ENCODE data around the gene NFKBIL1. TPM values are rescaled to one million over a fixed set of nuclear protein-coding genes. Genes with fewer than 3 reads are reported as not detected.

NFKBIL1 gene
- total and polyA plus RNA-seq, 7 donors: 18.0 to 55.1 (median 32.5) TPM

GRCh38 chr6:31592396-31592771, 45.0 kb downstream of the NFKBIL1 start:
- H3K27ac ChIP-seq: no peak overlapping the region
- peaks cover 0 to 6% (median 0%) of the 10 kb centered on the region in 3 donors for H3K27me3 ChIP-seq
- no peak for DNase-seq
- no peak for TF ChIP-seq POLR2AphosphoS5 (IDR thresholded peaks at IDR 0.05)
- no peak for TF ChIP-seq POLR2A (IDR thresholded peaks at IDR 0.05)
- no peak for TF ChIP-seq EP300 (IDR thresholded peaks at IDR 0.05)
- TF ChIP-seq CTCF (IDR thresholded peaks at IDR 0.05): no peak
- H3K36me3 ChIP-seq: no peaks in the 10 kb centered on the region
- WGBS, 2 donors: 86 to 93% methylated on average over 7 of the region's 7 CpGs
- intact Hi-C loops (cut with DNase I): no loop called here
- no peak overlapping the region for H3K4me3 ChIP-seq
- H3K4me1 ChIP-seq: no peaks in the 10 kb centered on the region
- no peaks in the 10 kb centered on the region for H3K9me3 ChIP-seq

GRCh38 chr6:31597006-31597405, 49.6 kb downstream of the NFKBIL1 start:
- H3K27ac ChIP-seq: no peak overlapping the region
- no peaks in the 10 kb centered on the region for H3K4me1 ChIP-seq
- DNase-seq: no peak
- H3K27me3 ChIP-seq: no peaks in the 10 kb centered on the region
- intact Hi-C loops (cut with DNase I): no loop called here
- TF ChIP-seq CTCF (IDR thresholded peaks at IDR 0.05) (peak in 3 of 4 experiments; percentile 6 to 21 (median 8)), POLR2AphosphoS5 (IDR thresholded peaks at IDR 0.05) (no peak), POLR2A (IDR thresholded peaks at IDR 0.05) (no peak), EP300 (IDR thresholded peaks at IDR 0.05) (no peak)
- H3K9me3 ChIP-seq: no peaks in the 10 kb centered on the region
- H3K36me3 ChIP-seq: no peaks in the 10 kb centered on the region
- 23% methylated on average over 2 of the region's 2 CpGs for WGBS, 2 donors
- no peak overlapping the region for H3K4me3 ChIP-seq

GRCh38 chr6:31607317-31607716, 59.9 kb downstream of the NFKBIL1 start:
- Histone ChIP-seq H3K27ac (no peak overlapping the region), H3K9me3 (no peaks in the 10 kb centered on the region), H3K4me1 (no peaks in the 10 kb centered on the region), H3K4me3 (no peak overlapping the region), H3K27me3 (no peaks in the 10 kb centered on the region), H3K36me3 (no peaks in the 10 kb centered on the region)
- no peak for TF ChIP-seq POLR2A (IDR thresholded peaks at IDR 0.05)
- no peak for TF ChIP-seq POLR2AphosphoS5 (IDR thresholded peaks at IDR 0.05)
- TF ChIP-seq CTCF (IDR thresholded peaks at IDR 0.05): no peak
- no peak for TF ChIP-seq EP300 (IDR thresholded peaks at IDR 0.05)
- 75 to 90% methylated on average over 1 of the region's 1 CpG for WGBS, 2 donors
- intact Hi-C loops (cut with DNase I): no loop called here
- DNase-seq: no peak

Small RNA genes lying within 50 kb of the gene (small RNA-seq; reads per million reads assigned to genes)
- gene AL663061.1 (0 reads per million in 3 donors), gene SNORD117 (215 to 686 (median 682) reads per million in 3 donors), gene SNORD84 (0 reads per million in 3 donors)

Other genes with a start within 250 kb of the NFKBIL1 start
Only the 30 nearest of the 31 such genes appear.
- gene HLA-B, start 190.4 kb upstream of the NFKBIL1 start, total RNA-seq: 100 to 1,000 TPM; 346 to 491 (median 365) TPM
- gene HLA-B, start 190.4 kb upstream of the NFKBIL1 start, polyA plus RNA-seq: 1,000 to 10,000 TPM in 2 of 3 donors, 100 to 1,000 TPM in 1; 279 to 3,047 (median 1,275) TPM
- gene MICA, start 144.0 kb upstream of the NFKBIL1 start, total RNA-seq: 10 to 100 TPM; 18.6 to 46.5 (median 27.2) TPM
- gene MICA, start 144.0 kb upstream of the NFKBIL1 start, polyA plus RNA-seq: 10 to 100 TPM; 13.2 to 24.0 (median 20.3) TPM
- gene MICB, start 49.5 kb upstream of the NFKBIL1 start, total RNA-seq: 1 to 10 TPM in 3 of 4 donors, under 1 TPM in 1; 0.71 to 3.3 (median 1.5) TPM
- gene MICB, start 49.5 kb upstream of the NFKBIL1 start, polyA plus RNA-seq: 1 to 10 TPM in 2 of 3 donors, under 1 TPM in 1; 0.92 to 7.7 (median 1.2) TPM
- gene MCCD1, start 18.6 kb upstream of the NFKBIL1 start, total RNA-seq: not detected
- not detected for gene MCCD1, start 18.6 kb upstream of the NFKBIL1 start, polyA plus RNA-seq
- 100 to 1,000 TPM; 211 to 301 (median 239) TPM for gene DDX39B, start 5.6 kb upstream of the NFKBIL1 start, total RNA-seq
- 100 to 1,000 TPM; 130 to 293 (median 153) TPM for gene DDX39B, start 5.6 kb upstream of the NFKBIL1 start, polyA plus RNA-seq
- 1 to 10 TPM; 2.8 to 9.1 (median 5.0) TPM for gene ATP6V1G2, start 1.0 kb upstream of the NFKBIL1 start, total RNA-seq
- 1 to 10 TPM in 1 of 3 donors, not detected in 2; 3.0 TPM for gene ATP6V1G2, start 1.0 kb upstream of the NFKBIL1 start, polyA plus RNA-seq
- not detected for gene LTA, start 24.7 kb downstream of the NFKBIL1 start, total RNA-seq
- gene LTA, start 24.7 kb downstream of the NFKBIL1 start, polyA plus RNA-seq: 1 to 10 TPM in 1 of 3 donors, not detected in 2; 3.6 TPM
- gene TNF, start 28.0 kb downstream of the NFKBIL1 start, total RNA-seq: under 1 TPM in 1 of 4 donors, not detected in 3; 0.33 TPM
- gene TNF, start 28.0 kb downstream of the NFKBIL1 start, polyA plus RNA-seq: 1 to 10 TPM in 1 of 3 donors, under 1 TPM in 2; 0.60 to 2.6 (median 0.92) TPM
- gene LTB, start 34.8 kb downstream of the NFKBIL1 start, total RNA-seq: 1 to 10 TPM in 1 of 4 donors, under 1 TPM in 2, not detected in 1; 0.66 to 1.9 (median 0.68) TPM
- 10 to 100 TPM in 1 of 3 donors, 1 to 10 TPM in 1, not detected in 1; 2.5 to 90.8 TPM for gene LTB, start 34.8 kb downstream of the NFKBIL1 start, polyA plus RNA-seq
- 10 to 100 TPM in 2 of 4 donors, 1 to 10 TPM in 2; 1.7 to 19.8 (median 10.2) TPM for gene LST1, start 38.7 kb downstream of the NFKBIL1 start, total RNA-seq
- gene LST1, start 38.7 kb downstream of the NFKBIL1 start, polyA plus RNA-seq: 10 to 100 TPM; 17.0 to 34.2 (median 24.7) TPM
- gene NCR3, start 45.4 kb downstream of the NFKBIL1 start, total RNA-seq: not detected
- gene NCR3, start 45.4 kb downstream of the NFKBIL1 start, polyA plus RNA-seq: 1 to 10 TPM in 1 of 3 donors, under 1 TPM in 1, not detected in 1; 0.92 to 3.4 TPM
- 10 to 100 TPM; 12.5 to 59.6 (median 36.9) TPM for gene AIF1, start 67.6 kb downstream of the NFKBIL1 start, total RNA-seq
- gene AIF1, start 67.6 kb downstream of the NFKBIL1 start, polyA plus RNA-seq: 100 to 1,000 TPM in 2 of 3 donors, 10 to 100 TPM in 1; 61.8 to 133 (median 114) TPM
- gene PRRC2A, start 73.1 kb downstream of the NFKBIL1 start, total RNA-seq: 10 to 100 TPM; 42.1 to 90.8 (median 54.2) TPM
- gene PRRC2A, start 73.1 kb downstream of the NFKBIL1 start, polyA plus RNA-seq: 100 to 1,000 TPM in 1 of 3 donors, 10 to 100 TPM in 2; 28.8 to 109 (median 32.1) TPM
- 100 to 1,000 TPM; 119 to 218 (median 144) TPM for gene BAG6, start 105.1 kb downstream of the NFKBIL1 start, total RNA-seq
- 100 to 1,000 TPM in 2 of 3 donors, 10 to 100 TPM in 1; 99.7 to 231 (median 133) TPM for gene BAG6, start 105.1 kb downstream of the NFKBIL1 start, polyA plus RNA-seq
- gene APOM, start 108.3 kb downstream of the NFKBIL1 start, total RNA-seq: 1 to 10 TPM in 3 of 4 donors, not detected in 1; 3.3 to 7.2 (median 3.6) TPM
- gene APOM, start 108.3 kb downstream of the NFKBIL1 start, polyA plus RNA-seq: 1 to 10 TPM; 2.3 to 3.6 (median 3.6) TPM
- 10 to 100 TPM; 25.0 to 31.3 (median 26.7) TPM for gene C6orf47, start 113.2 kb downstream of the NFKBIL1 start, total RNA-seq
- gene C6orf47, start 113.2 kb downstream of the NFKBIL1 start, polyA plus RNA-seq: 10 to 100 TPM; 22.2 to 32.6 (median 24.5) TPM
- 10 to 100 TPM; 17.2 to 29.6 (median 26.4) TPM for gene GPANK1, start 117.4 kb downstream of the NFKBIL1 start, total RNA-seq
- 10 to 100 TPM; 15.3 to 22.8 (median 18.3) TPM for gene GPANK1, start 117.4 kb downstream of the NFKBIL1 start, polyA plus RNA-seq
- gene CSNK2B, start 118.5 kb downstream of the NFKBIL1 start, total RNA-seq: 100 to 1,000 TPM; 188 to 227 (median 209) TPM
- gene CSNK2B, start 118.5 kb downstream of the NFKBIL1 start, polyA plus RNA-seq: 100 to 1,000 TPM; 198 to 232 (median 206) TPM
- 1 to 10 TPM; 2.8 to 10.0 (median 6.5) TPM for gene LY6G5B, start 122.4 kb downstream of the NFKBIL1 start, total RNA-seq
- gene LY6G5B, start 122.4 kb downstream of the NFKBIL1 start, polyA plus RNA-seq: 1 to 10 TPM in 1 of 3 donors, under 1 TPM in 1, not detected in 1; 0.60 to 9.1 TPM
- gene LY6G5C, start 133.5 kb downstream of the NFKBIL1 start, total RNA-seq: 1 to 10 TPM in 1 of 4 donors, under 1 TPM in 2, not detected in 1; 0.68 to 1.1 (median 0.99) TPM
- gene LY6G5C, start 133.5 kb downstream of the NFKBIL1 start, polyA plus RNA-seq: 1 to 10 TPM; 1.8 to 3.2 (median 2.7) TPM
- 10 to 100 TPM; 37.8 to 63.4 (median 51.6) TPM for gene ABHD16A, start 155.7 kb downstream of the NFKBIL1 start, total RNA-seq
- gene ABHD16A, start 155.7 kb downstream of the NFKBIL1 start, polyA plus RNA-seq: 10 to 100 TPM; 16.9 to 52.0 (median 17.4) TPM
- gene LY6G6F, start 159.3 kb downstream of the NFKBIL1 start, total RNA-seq: not detected
- gene LY6G6F, start 159.3 kb downstream of the NFKBIL1 start, polyA plus RNA-seq: not detected
- 10 to 100 TPM in 1 of 4 donors, 1 to 10 TPM in 2, not detected in 1; 2.9 to 21.2 (median 6.4) TPM for gene LY6G6D, start 167.7 kb downstream of the NFKBIL1 start, total RNA-seq
- gene LY6G6D, start 167.7 kb downstream of the NFKBIL1 start, polyA plus RNA-seq: 1 to 10 TPM in 1 of 3 donors, under 1 TPM in 1, not detected in 1; 0.31 to 8.4 TPM
- gene LY6G6C, start 174.1 kb downstream of the NFKBIL1 start, total RNA-seq: not detected
- gene LY6G6C, start 174.1 kb downstream of the NFKBIL1 start, polyA plus RNA-seq: 1 to 10 TPM in 2 of 3 donors, under 1 TPM in 1; 0.07 to 1.2 (median 1.2) TPM
- not detected for gene MPIG6B, start 175.8 kb downstream of the NFKBIL1 start, total RNA-seq
- gene MPIG6B, start 175.8 kb downstream of the NFKBIL1 start, polyA plus RNA-seq: under 1 TPM in 1 of 3 donors, not detected in 2; 0.13 TPM
- 100 to 1,000 TPM in 2 of 4 donors, 10 to 100 TPM in 2; 86.7 to 146 (median 107) TPM for gene DDAH2, start 181.7 kb downstream of the NFKBIL1 start, total RNA-seq
- 100 to 1,000 TPM; 137 to 340 (median 213) TPM for gene DDAH2, start 181.7 kb downstream of the NFKBIL1 start, polyA plus RNA-seq
- gene CLIC1, start 188.9 kb downstream of the NFKBIL1 start, total RNA-seq: 100 to 1,000 TPM; 172 to 251 (median 214) TPM
- gene CLIC1, start 188.9 kb downstream of the NFKBIL1 start, polyA plus RNA-seq: 100 to 1,000 TPM; 623 to 668 (median 634) TPM
- gene MSH5, start 192.4 kb downstream of the NFKBIL1 start, total RNA-seq: 10 to 100 TPM in 1 of 4 donors, 1 to 10 TPM in 3; 4.2 to 23.5 (median 5.7) TPM
- gene MSH5, start 192.4 kb downstream of the NFKBIL1 start, polyA plus RNA-seq: 10 to 100 TPM in 1 of 3 donors, 1 to 10 TPM in 1, not detected in 1; 1.6 to 18.7 TPM
- 1 to 10 TPM in 3 of 4 donors, not detected in 1; 1.8 to 6.5 (median 4.2) TPM for gene SAPCD1, start 215.0 kb downstream of the NFKBIL1 start, total RNA-seq
- 1 to 10 TPM in 2 of 3 donors, not detected in 1; 1.2 to 8.7 TPM for gene SAPCD1, start 215.0 kb downstream of the NFKBIL1 start, polyA plus RNA-seq
- 1 to 10 TPM in 1 of 4 donors, under 1 TPM in 2, not detected in 1; 0.14 to 3.9 (median 0.71) TPM for gene VWA7, start 229.7 kb downstream of the NFKBIL1 start, total RNA-seq
- gene VWA7, start 229.7 kb downstream of the NFKBIL1 start, polyA plus RNA-seq: 1 to 10 TPM; 2.8 to 6.0 (median 3.6) TPM